ENCODE measurements around the gene TBR1.

GRCh38 chr2:161406316-161406715 is 9.8 kb upstream of the TBR1 start:
- TF ChIP-seq CTCF (IDR thresholded peaks at IDR 0.05; ENCODE audit: low read depth, low read length, missing input control) (no peak), YY1 (IDR thresholded peaks at IDR 0.05) (no peak), EGR1 (IDR thresholded peaks at IDR 0.05; ENCODE audit: low read depth in 2 of 2) (no peak), FOXA1 (IDR thresholded peaks at IDR 0.05) (no peak), ATF3 (IDR thresholded peaks at IDR 0.05) (no peak), REST (IDR thresholded peaks at IDR 0.05) (no peak), RXRA (IDR thresholded peaks at IDR 0.05) (no peak), SP1 (IDR thresholded peaks at IDR 0.05) (no peak), GABPA (IDR thresholded peaks at IDR 0.05 in 1 of 2, conservative IDR thresholded peaks at IDR 0.05 in 1 of 2) (no peak), ZBTB33 (IDR thresholded peaks at IDR 0.05) (no peak), MAX (IDR thresholded peaks at IDR 0.05) (no peak), JUND (IDR thresholded peaks at IDR 0.05) (no peak), TAF1 (conservative IDR thresholded peaks at IDR 0.05) (no peak), RAD21 (IDR thresholded peaks at IDR 0.05) (no peak)

Data from liver (tissue), 3 donors.